Body of pancreas (tissue), 4 donors: ENCODE data around the gene KCNJ18.
"Not testable (repeated sequence)": the region's sequence is repeated elsewhere in the genome, so short reads cannot be mapped to it uniquely, and the experiment has no call there.

Experiments
- POLR2A ChIP-seq, 3 donors: fragments of 450-650 bp; IDR thresholded peaks; one replicate each; pipeline ENCODE4 v1.6.1; 2016; ENCODE audit warnings: antibody characterized with exemption in 3 of 3, mild to moderate bottlenecking in 2 of 3
- TF ChIP-seq, protein P1 (sequence below), 7 experiments: fragments of 450-650 bp in 4 of 7; fragments of 200-600 bp in 3 of 7; sonication (generic) in 3 of 7; IDR thresholded peaks; one replicate each; pipeline ENCODE4 v1.5.1; 2016 to 2019; ENCODE audit warnings: antibody characterized with exemption in 7 of 7

GRCh38 chr17:21691481-21691880, 842 bp upstream of the KCNJ18 start:
- TF ChIP-seq, protein P1, sequence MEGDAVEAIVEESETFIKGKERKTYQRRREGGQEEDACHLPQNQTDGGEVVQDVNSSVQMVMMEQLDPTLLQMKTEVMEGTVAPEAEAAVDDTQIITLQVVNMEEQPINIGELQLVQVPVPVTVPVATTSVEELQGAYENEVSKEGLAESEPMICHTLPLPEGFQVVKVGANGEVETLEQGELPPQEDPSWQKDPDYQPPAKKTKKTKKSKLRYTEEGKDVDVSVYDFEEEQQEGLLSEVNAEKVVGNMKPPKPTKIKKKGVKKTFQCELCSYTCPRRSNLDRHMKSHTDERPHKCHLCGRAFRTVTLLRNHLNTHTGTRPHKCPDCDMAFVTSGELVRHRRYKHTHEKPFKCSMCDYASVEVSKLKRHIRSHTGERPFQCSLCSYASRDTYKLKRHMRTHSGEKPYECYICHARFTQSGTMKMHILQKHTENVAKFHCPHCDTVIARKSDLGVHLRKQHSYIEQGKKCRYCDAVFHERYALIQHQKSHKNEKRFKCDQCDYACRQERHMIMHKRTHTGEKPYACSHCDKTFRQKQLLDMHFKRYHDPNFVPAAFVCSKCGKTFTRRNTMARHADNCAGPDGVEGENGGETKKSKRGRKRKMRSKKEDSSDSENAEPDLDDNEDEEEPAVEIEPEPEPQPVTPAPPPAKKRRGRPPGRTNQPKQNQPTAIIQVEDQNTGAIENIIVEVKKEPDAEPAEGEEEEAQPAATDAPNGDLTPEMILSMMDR (IDR thresholded peaks at IDR 0.05) = not testable (repeated sequence)
- not testable (repeated sequence) for TF ChIP-seq POLR2A (IDR thresholded peaks at IDR 0.05)
